ENCODE measurements around the gene ARSK. TPM values are rescaled to one million over a fixed set of nuclear protein-coding genes. Genes with fewer than 3 reads are reported as not detected.

ARSK gene
- total RNA-seq, result 7.3 and 14.2 TPM in 2 replicates

DNA sequence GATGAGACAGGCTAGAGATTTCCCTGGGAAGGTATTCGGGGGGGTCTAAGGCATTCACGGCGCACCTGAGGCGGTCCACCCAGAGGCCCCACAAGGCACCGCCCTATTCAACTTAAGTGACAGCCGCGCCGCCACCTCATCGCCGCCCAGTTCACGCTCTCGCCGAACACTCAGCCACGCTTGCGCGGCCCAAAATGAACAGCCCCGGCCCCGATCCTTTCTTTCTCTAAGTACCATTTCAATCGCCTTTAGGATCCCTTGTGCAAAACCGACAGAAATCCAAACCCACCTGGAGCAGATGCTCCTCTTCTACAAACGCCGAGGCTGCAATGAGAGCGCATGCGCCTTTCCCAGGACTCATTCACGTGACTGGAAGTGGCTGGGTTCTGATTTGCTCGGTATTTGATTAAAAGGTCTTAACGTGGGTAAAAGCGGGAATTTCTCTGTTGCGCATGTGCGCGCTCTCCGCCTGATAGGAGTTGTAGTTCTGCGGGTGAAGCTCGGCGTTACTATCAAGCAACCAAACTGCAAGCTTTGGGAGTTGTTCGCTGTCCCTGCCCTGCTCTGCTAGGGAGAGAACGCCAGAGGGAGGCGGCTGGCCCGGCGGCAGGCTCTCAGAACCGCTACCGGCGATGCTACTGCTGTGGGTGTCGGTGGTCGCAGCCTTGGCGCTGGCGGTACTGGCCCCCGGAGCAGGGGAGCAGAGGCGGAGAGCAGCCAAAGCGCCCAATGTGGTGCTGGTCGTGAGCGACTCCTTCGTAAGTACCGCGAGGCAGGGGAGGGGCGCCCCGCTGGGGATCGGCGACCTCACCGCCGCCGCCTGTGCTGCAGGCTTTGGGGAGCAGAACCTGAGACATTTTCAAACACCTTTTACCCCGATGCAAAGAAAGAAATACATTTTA is at the start of gene ARSK, which contains the start of gene SKIC3:
Gene ARSK, plus strand, starts transcription at position 455 of the 902 bp plus-strand sequence. Its CDS starts 178 bp downstream, at position 633.
Gene SKIC3, minus strand, starts transcription at position 331 of the 902 bp plus-strand sequence. CDS start 7,827 bp downstream, outside the sequence.

GRCh38 chr5:95620030-95620869 is 65.3 kb downstream of the ARSK start, which contains the start of gene GPR150:
Gene GPR150 (plus strand): TSS chr5:95620087. CDS start chr5:95620276, 189 bp downstream.

DNA sequence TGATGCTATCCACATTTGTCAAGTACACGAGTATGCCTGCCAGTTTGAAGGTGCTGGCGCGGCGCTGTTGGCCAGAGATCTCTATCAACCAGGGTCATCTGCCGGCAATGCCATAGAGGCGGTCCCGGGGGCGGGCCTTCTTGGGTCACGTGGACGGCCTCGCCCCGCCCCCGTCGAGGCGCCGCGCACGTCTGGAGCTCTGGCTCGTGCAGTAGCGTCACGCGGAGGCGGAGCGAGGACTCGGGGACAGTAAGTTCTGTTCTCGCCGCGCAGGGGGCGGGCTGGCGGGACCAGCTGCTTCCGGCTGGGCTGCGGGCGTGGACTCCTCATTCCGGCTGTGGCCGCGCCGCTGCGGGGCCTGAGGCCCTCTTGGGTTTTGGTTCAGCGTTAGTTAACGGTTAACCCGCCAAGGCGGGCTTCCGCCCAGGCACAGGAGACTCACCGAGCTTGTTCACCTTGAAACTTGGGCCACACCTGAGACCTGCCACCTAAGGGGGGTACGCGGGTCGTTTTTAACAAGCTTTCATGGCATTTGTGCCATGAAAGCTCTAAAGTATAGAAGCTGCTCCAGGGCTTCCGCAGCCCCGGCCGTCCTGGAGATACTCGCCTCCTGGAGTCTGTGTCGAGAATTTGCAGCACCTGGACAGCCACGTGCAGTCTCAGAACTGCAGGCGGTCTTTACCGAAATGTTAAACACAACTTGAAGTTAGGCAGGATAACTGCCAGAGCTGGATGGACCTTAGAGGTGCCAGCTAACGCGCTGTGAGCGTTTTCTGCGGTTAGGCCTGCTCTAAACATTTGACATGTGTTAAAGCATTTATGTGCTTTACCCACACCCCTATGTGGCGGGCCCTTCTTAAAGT is 91.9 kb downstream of the ARSK start, which contains the start of gene RFESD:
Gene RFESD, plus strand, starts transcription at position 209 of the 863 bp plus-strand sequence. CDS start 5,495 bp downstream, outside the sequence.

Other genes with a start within 250 kb of the ARSK start
- not detected in 2 replicates for gene FAM81B, start 163.7 kb upstream of the ARSK start, total RNA-seq
- 113 and 154 TPM in 2 replicates for gene SKIC3, start 124 bp upstream of the ARSK start, total RNA-seq
- 0.18 and 0.19 TPM in 2 replicates for gene GPR150, start 65.0 kb downstream of the ARSK start, total RNA-seq
- 1.3 and 1.7 TPM in 2 replicates for gene RFESD, start 91.7 kb downstream of the ARSK start, total RNA-seq
- gene SPATA9, start 127.9 kb downstream of the ARSK start, total RNA-seq, result 0.18 TPM in 1 of 2 replicates, not detected in the other
- 64.1 and 91.1 TPM in 2 replicates for gene RHOBTB3, start 176.2 kb downstream of the ARSK start, total RNA-seq